ENCODE measurements around the gene STK36.

DNA sequence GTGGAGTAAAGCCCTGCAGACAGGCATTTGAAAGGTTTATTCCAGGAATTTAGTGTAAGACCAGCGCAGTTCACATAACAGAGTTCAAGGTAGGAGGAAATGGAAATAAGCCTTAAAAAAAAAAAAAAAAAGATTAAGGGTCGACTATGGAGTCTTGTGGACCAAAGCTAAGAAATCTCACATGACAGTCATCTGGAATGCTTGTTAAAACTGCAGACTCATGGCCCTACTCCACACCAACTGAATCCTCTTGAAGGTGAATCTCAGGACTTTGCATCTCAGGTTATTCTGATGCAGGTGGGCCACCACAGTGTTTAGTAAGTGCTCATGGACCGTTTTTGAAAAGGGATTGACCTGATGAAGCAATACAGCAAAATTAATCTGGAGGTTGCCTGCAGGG, 47.6 kb downstream of the STK36 start:
- TF ChIP-seq SNAI2 (CRISPR knock-in tag; IDR thresholded peaks at IDR 0.05): no peak
- TF ChIP-seq RARB (CRISPR knock-in tag; IDR thresholded peaks at IDR 0.05): no peak
- TF ChIP-seq, protein P1, sequence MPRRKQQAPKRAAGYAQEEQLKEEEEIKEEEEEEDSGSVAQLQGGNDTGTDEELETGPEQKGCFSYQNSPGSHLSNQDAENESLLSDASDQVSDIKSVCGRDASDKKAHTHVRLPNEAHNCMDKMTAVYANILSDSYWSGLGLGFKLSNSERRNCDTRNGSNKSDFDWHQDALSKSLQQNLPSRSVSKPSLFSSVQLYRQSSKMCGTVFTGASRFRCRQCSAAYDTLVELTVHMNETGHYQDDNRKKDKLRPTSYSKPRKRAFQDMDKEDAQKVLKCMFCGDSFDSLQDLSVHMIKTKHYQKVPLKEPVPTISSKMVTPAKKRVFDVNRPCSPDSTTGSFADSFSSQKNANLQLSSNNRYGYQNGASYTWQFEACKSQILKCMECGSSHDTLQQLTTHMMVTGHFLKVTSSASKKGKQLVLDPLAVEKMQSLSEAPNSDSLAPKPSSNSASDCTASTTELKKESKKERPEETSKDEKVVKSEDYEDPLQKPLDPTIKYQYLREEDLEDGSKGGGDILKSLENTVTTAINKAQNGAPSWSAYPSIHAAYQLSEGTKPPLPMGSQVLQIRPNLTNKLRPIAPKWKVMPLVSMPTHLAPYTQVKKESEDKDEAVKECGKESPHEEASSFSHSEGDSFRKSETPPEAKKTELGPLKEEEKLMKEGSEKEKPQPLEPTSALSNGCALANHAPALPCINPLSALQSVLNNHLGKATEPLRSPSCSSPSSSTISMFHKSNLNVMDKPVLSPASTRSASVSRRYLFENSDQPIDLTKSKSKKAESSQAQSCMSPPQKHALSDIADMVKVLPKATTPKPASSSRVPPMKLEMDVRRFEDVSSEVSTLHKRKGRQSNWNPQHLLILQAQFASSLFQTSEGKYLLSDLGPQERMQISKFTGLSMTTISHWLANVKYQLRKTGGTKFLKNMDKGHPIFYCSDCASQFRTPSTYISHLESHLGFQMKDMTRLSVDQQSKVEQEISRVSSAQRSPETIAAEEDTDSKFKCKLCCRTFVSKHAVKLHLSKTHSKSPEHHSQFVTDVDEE (CRISPR knock-in tag; IDR thresholded peaks at IDR 0.05): no peak
- TF ChIP-seq, protein P2, sequence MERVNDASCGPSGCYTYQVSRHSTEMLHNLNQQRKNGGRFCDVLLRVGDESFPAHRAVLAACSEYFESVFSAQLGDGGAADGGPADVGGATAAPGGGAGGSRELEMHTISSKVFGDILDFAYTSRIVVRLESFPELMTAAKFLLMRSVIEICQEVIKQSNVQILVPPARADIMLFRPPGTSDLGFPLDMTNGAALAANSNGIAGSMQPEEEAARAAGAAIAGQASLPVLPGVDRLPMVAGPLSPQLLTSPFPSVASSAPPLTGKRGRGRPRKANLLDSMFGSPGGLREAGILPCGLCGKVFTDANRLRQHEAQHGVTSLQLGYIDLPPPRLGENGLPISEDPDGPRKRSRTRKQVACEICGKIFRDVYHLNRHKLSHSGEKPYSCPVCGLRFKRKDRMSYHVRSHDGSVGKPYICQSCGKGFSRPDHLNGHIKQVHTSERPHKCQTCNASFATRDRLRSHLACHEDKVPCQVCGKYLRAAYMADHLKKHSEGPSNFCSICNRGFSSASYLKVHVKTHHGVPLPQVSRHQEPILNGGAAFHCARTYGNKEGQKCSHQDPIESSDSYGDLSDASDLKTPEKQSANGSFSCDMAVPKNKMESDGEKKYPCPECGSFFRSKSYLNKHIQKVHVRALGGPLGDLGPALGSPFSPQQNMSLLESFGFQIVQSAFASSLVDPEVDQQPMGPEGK (CRISPR knock-in tag; IDR thresholded peaks at IDR 0.05; ENCODE audit: borderline replicate concordance): no peak
- no peak for TF ChIP-seq ZNF8 (CRISPR knock-in tag; IDR thresholded peaks at IDR 0.05)
- TF ChIP-seq BACH2 (CRISPR knock-in tag; IDR thresholded peaks at IDR 0.05; ENCODE audit: borderline replicate concordance): no peak
- TF ChIP-seq, protein P3, sequence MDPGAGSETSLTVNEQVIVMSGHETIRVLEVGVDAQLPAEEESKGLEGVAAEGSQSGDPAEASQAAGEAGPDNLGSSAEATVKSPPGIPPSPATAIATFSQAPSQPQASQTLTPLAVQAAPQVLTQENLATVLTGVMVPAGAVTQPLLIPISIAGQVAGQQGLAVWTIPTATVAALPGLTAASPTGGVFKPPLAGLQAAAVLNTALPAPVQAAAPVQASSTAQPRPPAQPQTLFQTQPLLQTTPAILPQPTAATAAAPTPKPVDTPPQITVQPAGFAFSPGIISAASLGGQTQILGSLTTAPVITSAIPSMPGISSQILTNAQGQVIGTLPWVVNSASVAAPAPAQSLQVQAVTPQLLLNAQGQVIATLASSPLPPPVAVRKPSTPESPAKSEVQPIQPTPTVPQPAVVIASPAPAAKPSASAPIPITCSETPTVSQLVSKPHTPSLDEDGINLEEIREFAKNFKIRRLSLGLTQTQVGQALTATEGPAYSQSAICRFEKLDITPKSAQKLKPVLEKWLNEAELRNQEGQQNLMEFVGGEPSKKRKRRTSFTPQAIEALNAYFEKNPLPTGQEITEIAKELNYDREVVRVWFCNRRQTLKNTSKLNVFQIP (CRISPR knock-in tag; IDR thresholded peaks at IDR 0.05; ENCODE audit: borderline replicate concordance, low read depth): no peak
- TF ChIP-seq, protein P4, sequence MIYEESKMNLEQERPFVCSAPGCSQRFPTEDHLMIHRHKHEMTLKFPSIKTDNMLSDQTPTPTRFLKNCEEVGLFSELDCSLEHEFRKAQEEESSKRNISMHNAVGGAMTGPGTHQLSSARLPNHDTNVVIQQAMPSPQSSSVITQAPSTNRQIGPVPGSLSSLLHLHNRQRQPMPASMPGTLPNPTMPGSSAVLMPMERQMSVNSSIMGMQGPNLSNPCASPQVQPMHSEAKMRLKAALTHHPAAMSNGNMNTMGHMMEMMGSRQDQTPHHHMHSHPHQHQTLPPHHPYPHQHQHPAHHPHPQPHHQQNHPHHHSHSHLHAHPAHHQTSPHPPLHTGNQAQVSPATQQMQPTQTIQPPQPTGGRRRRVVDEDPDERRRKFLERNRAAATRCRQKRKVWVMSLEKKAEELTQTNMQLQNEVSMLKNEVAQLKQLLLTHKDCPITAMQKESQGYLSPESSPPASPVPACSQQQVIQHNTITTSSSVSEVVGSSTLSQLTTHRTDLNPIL (CRISPR knock-in tag; IDR thresholded peaks at IDR 0.05; ENCODE audit: low read depth): no peak
